Ureter (tissue), 1 donor: ENCODE measurements around the gene RARRES2. TPM values are rescaled to one million over a fixed set of nuclear protein-coding genes. Genes with fewer than 3 reads are reported as not detected.

Source experiments
- DNase-seq: peaks from one replicate; pipeline ENCODE4 v3.0.0-alpha.2; 2020; ENCODE audit warnings: low spot score
- total RNA-seq: library from RNA; stranded (reverse); gene quantifications from one replicate; pipeline ENCODE4 v1.2.4, GENCODE V29; 2023
- donor health status: DM: yes; HTN: yes; CAD: no.

The RARRES2 gene
- total RNA-seq, 1 donor from 2014 or later: 91.0 TPM

DNA sequence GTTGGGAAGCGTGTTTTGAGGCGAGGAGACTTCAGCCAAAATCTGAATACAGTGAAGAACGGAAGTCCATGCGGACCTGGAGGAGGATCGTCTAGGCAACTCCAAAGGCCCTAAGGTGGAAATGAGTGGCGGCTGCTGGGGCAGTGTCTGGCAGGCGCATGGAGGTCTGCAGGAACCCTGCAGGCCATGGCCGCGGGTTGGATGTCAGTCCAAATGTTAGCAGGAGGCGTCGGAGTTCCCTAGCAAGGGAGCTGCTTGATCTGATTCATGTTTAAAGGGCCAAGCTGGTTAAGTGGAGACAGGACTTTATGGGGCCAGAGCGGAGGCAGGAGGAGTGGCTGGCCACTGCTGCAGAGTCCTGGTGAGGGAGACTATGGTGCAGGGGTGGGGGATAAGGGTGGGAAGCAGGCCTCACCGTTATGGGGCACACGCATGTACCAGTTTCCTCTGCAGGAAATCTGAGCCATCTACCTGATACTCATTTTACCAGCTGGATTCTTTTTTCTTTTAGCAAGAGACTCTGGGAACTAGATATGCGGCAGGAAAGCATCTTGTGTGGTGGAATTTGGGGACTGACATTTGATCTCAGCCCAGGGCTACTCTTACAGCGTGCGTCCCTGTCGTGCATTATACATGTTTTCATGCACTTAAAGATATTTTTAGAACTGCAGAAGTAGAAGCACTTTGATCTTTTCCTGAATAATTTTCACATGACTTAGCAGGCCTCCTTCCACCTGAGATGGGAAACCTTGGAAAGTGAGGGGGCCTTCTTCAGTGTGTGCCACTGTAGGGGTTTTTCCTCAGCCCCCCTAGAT lies 20.6 kb upstream of the RARRES2 start:
- no peak for DNase-seq

DNA sequence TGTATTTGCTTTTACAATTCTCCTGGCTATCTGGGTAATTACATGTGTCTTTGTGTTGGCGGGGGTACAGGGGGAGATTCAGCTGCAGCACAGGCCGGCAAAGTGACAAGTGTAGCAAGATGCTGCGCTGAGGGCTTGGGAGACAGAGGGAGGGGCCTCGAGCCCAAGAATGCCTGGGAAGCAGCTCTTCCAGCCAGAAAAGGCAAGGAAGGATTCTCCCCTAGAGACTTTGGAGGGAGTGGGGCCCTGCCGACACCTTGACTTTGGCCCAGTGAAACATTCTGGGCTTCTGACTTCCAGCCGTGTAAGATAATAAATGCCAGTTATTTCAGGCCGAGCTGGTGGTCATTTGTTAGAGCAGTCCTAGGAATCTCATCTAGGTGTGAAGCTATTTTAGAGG lies 20.0 kb upstream of the RARRES2 start:
- DNase-seq: no peak

DNA sequence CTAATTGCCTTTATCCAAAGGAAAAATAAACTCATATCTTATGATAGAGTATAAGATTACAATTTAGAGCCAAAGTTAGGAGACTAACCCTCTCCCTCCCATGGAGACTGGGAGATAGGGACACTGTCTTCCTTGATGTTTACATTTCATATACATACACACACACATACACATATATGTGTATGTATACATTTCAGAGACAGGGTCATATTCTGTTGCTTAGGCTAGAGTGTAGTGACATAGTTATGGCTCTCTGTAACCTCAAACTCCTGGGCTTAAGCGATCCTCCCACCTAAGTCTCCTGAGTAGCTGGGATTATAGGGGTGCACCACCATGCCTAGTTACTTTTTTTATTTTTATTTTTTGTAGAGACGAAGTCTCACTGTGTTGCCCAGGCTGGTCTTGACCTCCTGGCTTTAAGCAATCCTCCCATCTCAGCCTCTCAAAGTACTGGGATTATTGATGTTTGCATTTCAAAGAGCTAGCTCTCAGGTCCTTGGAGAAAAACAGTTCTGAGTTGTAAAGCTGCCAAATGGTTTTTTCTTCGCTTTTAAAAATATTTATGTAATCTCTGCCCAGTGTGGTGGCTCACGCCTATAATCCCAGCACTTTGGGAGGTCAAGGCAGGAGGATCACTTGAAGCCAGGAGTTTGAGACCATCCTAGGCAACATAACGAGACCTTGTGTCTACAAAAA lies 19.1 kb upstream of the RARRES2 start:
- DNase-seq: no peak

- DNase-seq: no peak
These were observed 18.4 kb upstream of the RARRES2 start for GRCh38 chr7:150359622-150360362.

GRCh38 chr7:150358988-150359621 lies 17.7 kb upstream of the RARRES2 start:
- DNase-seq: no peak

DNA sequence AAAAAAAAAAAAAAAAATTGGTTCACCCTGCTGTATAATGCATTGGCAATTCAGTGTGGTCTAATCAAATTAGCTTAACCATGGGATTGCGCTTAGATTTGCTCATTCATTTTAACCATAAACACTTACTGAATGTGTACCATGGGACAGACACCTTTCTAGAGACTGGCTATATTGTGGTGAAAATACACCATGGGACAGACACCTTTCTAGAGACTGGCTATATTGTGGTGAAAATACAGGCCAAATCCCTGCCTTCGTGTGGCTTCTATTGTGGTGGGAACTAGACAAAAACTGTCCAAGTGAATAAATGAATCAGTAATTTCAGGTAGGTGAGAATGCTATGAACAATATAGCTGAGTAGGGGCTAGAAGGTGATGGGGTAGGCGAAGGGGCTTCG lies 17.0 kb upstream of the RARRES2 start:
- no peak for DNase-seq

GRCh38 chr7:150357771-150358427 lies 16.5 kb upstream of the RARRES2 start:
- DNase-seq: no peak

GRCh38 chr7:150357270-150357669 lies 15.8 kb upstream of the RARRES2 start:
- no peak for DNase-seq

DNA sequence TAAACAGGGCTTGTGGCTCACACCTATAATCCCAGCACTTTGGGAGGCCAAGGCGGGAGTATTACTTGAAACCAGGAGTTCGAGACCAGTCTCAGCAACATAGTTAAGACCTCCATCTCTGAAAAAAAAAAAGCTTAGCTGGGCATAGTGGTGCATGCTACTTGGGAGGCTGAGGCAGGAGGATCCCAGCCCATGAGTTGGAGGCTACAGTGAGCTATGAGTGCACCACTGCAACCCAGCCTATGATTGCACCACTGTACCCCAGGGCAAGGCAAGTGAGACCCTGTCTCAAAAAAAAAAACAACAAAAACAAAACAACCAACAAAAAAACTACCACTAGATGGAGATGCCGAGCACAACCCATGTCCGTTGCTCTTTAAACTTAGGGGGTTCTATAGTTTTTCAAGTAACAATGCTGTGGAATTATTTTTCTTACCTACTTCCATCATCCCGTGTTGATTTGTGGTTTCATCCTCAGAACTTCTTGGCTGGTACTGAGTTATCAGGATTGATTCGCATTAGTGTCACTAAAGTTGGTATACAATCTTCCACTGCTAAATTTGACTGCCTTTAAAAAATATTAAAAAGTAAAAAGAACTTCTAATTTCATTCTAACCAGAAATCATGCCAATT lies 15.0 kb upstream of the RARRES2 start:
- DNase-seq: no peak

DNA sequence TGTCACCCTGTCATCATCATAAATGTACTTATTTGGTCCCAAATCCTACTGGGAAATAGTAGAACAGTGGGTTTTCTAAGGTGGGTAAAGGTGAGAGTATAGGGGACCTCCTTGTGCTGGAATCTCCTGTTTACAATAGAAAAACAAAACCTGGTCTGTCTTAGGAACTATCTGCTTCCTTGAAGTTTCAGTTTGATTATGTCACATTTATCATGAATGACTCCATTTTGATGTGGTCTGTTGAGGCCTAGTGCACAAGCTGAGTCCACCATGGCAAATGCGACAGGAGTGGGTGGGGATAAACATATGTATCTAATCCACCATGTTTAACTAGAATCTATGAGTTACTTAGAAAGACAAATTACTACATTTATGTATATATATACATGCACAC lies 14.2 kb upstream of the RARRES2 start:
- no peak for DNase-seq

DNA sequence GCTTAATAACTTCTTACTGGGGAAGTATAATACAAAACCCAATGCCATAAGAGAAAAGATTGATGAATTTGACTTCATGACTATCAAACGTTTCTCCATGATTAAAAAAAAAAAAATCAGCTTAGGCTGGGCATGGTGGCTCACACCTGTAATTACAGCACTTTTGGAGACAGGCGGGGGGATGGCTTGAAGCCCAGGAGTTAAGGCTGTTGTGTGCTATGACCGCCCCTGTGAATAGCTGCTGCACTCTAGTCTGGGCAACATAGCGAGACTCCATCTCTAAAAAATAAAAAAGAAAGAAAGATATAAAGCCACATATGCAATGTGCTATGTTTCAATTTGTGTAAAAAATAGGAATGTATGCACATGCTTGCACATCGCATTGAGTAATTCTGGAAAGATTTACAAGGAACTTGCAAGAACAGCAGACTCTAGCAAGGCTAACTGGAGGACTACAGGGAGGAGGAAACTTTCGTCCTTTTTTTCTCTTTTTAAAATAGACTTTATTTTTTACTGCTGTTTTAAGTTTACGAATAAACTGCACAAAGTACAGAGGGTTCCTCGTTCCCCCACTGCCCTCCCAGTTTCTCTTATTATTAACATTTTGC lies 10.3 kb upstream of the RARRES2 start:
- DNase-seq: no peak

DNA sequence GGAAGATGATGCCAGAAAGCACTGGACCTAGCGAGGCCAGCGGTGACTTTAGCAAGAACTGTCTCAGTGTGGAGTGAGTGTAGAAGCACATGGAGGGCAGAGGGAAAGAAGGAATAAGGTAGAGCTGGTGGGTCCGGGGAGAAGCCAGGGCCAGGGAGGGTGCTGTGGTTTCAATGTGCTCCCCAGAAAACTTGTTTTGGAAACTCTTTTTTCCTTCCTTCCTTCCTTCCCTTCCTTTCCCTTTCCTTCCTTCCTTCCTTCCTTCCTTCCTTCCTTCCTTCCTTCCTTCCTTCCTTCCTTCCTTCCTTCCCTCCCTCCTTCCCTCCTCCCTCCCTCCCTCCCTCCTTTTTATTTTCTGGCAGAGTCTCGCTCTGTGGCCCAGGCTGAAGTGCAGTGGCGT lies 5.5 kb upstream of the RARRES2 start:
- no peak for DNase-seq

DNA sequence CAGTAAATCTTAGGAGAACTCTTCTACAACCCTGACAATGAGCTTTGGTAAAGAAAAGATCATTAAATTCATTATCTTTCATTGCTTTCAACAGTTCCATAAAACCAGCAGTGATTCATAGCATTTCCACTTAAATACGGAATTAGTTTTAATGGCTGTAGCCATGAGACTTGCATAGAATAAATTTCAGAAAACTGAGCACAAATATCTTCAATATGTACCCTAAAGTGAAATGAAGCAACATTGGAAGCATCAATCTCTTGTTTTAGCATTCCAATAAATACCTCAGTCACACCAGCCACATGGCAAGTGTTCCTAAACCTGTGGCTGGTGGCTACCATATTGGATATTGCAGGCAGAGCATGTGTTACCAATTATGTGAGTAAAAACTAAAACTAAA lies 3.6 kb upstream of the RARRES2 start:
- no peak for DNase-seq

GRCh38 chr7:150344299-150344698 lies 2.9 kb upstream of the RARRES2 start:
- no peak for DNase-seq

- no peak for DNase-seq
These were observed 1.8 kb upstream of the RARRES2 start for GRCh38 chr7:150343225-150343624.

DNA sequence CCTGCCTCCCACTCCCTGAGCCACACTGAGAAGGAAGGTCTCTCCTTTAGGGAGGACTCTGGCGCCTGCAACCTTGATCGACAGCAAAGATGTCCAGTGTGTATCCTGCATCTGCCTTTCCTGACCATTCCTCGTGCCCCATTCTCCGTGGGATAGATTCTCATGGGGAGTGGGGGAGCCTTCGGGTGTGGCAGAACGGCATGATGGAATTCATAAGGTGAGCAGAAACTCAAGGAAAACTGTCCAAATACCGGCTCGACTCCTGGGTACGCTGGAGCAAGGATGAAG lies 636 bp upstream of the RARRES2 start:
- no peak for DNase-seq

GRCh38 chr7:150340875-150341262 lies 560 bp downstream of the RARRES2 start:
- no peak for DNase-seq

GRCh38 chr7:150340024-150340749 lies 1.2 kb downstream of the RARRES2 start:
- no peak for DNase-seq

DNA sequence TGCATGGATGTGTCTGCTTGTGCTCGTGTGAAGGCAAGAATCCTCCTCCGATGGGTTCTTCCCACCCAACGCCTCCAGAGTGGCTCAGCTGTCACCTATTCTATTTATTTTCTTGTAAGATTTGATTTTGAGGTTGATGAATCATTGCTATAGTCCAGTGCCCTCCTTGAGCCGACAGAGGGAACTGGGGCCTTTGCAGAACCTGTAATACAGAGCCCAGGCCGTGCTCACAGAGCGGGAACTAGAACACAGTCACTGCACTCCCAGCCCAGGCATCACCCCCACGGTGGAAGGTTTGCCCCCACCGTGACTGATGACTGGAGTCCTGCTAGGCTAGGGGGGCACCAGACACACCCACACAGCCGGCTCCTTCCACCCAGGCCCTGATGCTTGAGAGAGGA lies 2.0 kb downstream of the RARRES2 start:
- DNase-seq: no peak

DNA sequence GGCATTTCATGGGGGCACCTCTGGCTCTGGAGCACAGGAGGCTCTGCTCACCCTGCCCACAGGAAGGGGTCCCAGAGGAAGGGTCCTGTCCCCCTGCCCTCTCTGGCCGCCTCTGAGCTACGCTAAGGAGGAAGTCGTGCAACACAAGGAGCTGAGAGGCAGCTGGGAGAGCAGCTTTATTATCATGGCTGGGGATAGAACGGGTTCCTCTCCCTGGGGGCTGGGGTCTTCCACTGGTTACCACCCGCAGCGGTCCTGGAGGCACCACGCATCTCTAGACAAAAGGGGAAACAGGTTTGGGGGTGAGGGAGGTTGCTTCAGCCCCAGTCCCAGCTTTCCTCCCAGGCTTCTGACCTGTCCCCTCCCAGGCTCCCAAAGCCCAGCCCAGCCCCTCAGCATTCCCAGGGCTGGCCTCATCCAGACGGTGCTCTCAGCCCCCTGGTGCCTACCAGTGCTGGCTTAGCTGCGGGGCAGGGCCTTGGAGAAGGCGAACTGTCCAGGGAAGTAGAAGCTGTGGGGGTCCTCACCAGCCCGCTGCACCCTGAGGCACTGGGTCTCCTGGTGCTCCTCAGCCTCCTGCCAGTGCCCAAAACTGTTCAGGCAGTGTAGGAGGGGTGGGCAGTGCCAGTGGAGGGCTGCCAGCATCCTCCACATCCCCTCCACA lies 3.1 kb downstream of the RARRES2 start:
- no peak for DNase-seq
